B cell (primary cell): Measurements from ENCODE around the gene BTNL9. TPM values are rescaled to one million over a fixed set of nuclear protein-coding genes. Genes with fewer than 3 reads are reported as not detected.

Experiments
- ATAC-seq: fragments of 200-7000 bp; cut with Tn5 transposase; one replicate; pipeline ENCODE4 v1.10.0; 2021; ENCODE audit warnings: low read depth, mild to moderate bottlenecking, moderate number of reproducible peaks, moderate library complexity
- CTCF ChIA-PET: fragments of 350-600 bp; sonication (Branson Sonifier 250); formaldehyde crosslinking; loops from one replicate; lab custom pipeline; 2021; ENCODE audit warnings: antibody characterized with exemption, inconsistent platforms; lab: Charles Lee
- POLR2A ChIA-PET: fragments of 350-600 bp; sonication (Branson Sonifier 250); formaldehyde crosslinking; loops from one replicate; lab custom pipeline; 2021; ENCODE audit warnings: antibody characterized with exemption; lab: Charles Lee
- DNase-seq: peaks from one replicate; pipeline ENCODE4 v3.0.0; 2013
- H2AFZ ChIP-seq: 2 replicates; pipeline ENCODE4 v1.6.1; 2012; ENCODE audit warnings: mild to moderate bottlenecking, low read depth, low read length; ENCODE audit not compliant: insufficient read depth, poor library complexity, severe bottlenecking
- H3K27ac ChIP-seq, 2 donors: 1 replicate in 1 of 2; 2 replicates in 1 of 2; pipeline ENCODE4 v1.5.1; 2012 to 2013; ENCODE audit warnings: low read length in 2 of 2, mild to moderate bottlenecking in 2 of 2, moderate library complexity in 1 of 2
- H3K27me3 ChIP-seq, 4 experiments: fragments of 200-600 bp in 1 of 4; sonication (generic) in 1 of 4; replicated peaks in 1 of 4; 1 replicate in 2 of 4; 2 replicates in 2 of 4; pipeline versions ENCODE4 v1.6.1 to v1.7.0; 2013 to 2016; ENCODE audit warnings: low read length in 3 of 4, mild to moderate bottlenecking in 2 of 4, mixed read lengths in 1 of 4, moderate library complexity in 1 of 4; ENCODE audit not compliant: insufficient read depth in 4 of 4, control insufficient read depth in 3 of 4; ENCODE audit errors: control extremely low read depth in 1 of 4
- H3K36me3 ChIP-seq, 2 experiments: replicated peaks in 1 of 2; 1 replicate in 1 of 2; 2 replicates in 1 of 2; pipeline versions ENCODE4 v1.6.1 to v1.7.1; 2013; ENCODE audit warnings: low read length in 1 of 2; ENCODE audit not compliant: insufficient read depth in 2 of 2, control insufficient read depth in 1 of 2; ENCODE audit errors: control extremely low read depth in 1 of 2, extremely low read depth in 1 of 2
- H3K4me1 ChIP-seq, 2 donors: fragments of 200-600 bp in 1 of 2; sonication (generic) in 1 of 2; 1 replicate in 1 of 2; 2 replicates in 1 of 2; pipeline versions ENCODE4 v1.5.1 to v1.6.1; 2013 to 2017; ENCODE audit warnings: low read length in 2 of 2; ENCODE audit not compliant: control insufficient read depth in 2 of 2, insufficient read depth in 2 of 2
- H3K4me2 ChIP-seq: replicated peaks from 2 replicates; pipeline ENCODE3; 2012; ENCODE audit warnings: mild to moderate bottlenecking, low read depth, low read length; ENCODE audit not compliant: poor library complexity, severe bottlenecking
- H3K4me3 ChIP-seq, 5 experiments: fragments of 200-600 bp in 1 of 5; sonication (generic) in 1 of 5; 1 replicate in 3 of 5; 2 replicates in 2 of 5; pipeline versions ENCODE4 v1.5.1 to v1.7.0; 2011 to 2016; ENCODE audit warnings: low read length in 4 of 5, mild to moderate bottlenecking in 4 of 5, low read depth in 2 of 5, control low read depth in 1 of 5, moderate library complexity in 1 of 5; ENCODE audit not compliant: insufficient read depth in 1 of 5; ENCODE audit errors: control extremely low read depth in 1 of 5, extremely low read depth in 1 of 5
- H3K79me2 ChIP-seq: fragments of 200-600 bp; sonication (generic); one replicate; pipeline ENCODE4 v1.6.0; 2016; ENCODE audit warnings: low read length; ENCODE audit not compliant: control insufficient read depth, insufficient read depth
- H3K9ac ChIP-seq: fragments of 200-600 bp; sonication (generic); 2 replicates; pipeline ENCODE4 v1.6.1; 2017; ENCODE audit warnings: mild to moderate bottlenecking, low read length, moderate library complexity
- H3K9me3 ChIP-seq, 3 donors: one replicate each; pipeline versions ENCODE4 v1.6.1 to v1.7.1; 2013; ENCODE audit warnings: low read length in 2 of 3; ENCODE audit not compliant: control insufficient read depth in 2 of 3, insufficient read depth in 1 of 3; ENCODE audit errors: control extremely low read depth in 1 of 3
- H4K20me1 ChIP-seq: 2 replicates; pipeline ENCODE4 v1.6.0; 2012; ENCODE audit warnings: mild to moderate bottlenecking, low read length; ENCODE audit not compliant: insufficient read depth, control insufficient read depth, poor library complexity, severe bottlenecking
- H3K27ac Mint-ChIP-seq: one replicate; pipeline ENCODE4 v1.8.0; 2021; ENCODE audit warnings: mixed read lengths
- H3K27me3 Mint-ChIP-seq: one replicate; pipeline ENCODE4 v1.8.0; 2021; ENCODE audit warnings: mixed read lengths
- H3K4me1 Mint-ChIP-seq: one replicate; pipeline ENCODE4 v1.8.0; 2021; ENCODE audit warnings: mixed read lengths
- H3K4me3 Mint-ChIP-seq: one replicate; pipeline ENCODE4 v1.8.0; 2021; ENCODE audit warnings: mixed read lengths
- H3K9me3 Mint-ChIP-seq: one replicate; pipeline ENCODE4 v1.8.0; 2022; ENCODE audit warnings: mixed read lengths; ENCODE audit not compliant: insufficient read depth
- EZH2 ChIP-seq: IDR thresholded peaks from 2 replicates; pipeline ENCODE4 v1.6.1; 2012; ENCODE audit warnings: borderline replicate concordance, low read depth, mild to moderate bottlenecking, moderate library complexity, low read length; ENCODE audit not compliant: insufficient read depth, poor library complexity, severe bottlenecking
- WGBS: methylation state at CpG from one replicate; pipeline ENCODE4 v1.1.5; 2013; ENCODE audit warnings: missing lambda C conversion rate; ENCODE audit not compliant: insufficient coverage; 5-methylcytosine and 5-hydroxymethylcytosine counted together
- intact Hi-C: fragments of 100-400 bp; cut with micrococcal nuclease; formaldehyde crosslinking; loops from one replicate; pipeline ENCODE4 v1.10.0; 2022
- polyA plus RNA-seq: library from polyadenylated mRNA; depleted of rRNA; stranded (reverse); fragments of >200 nt; gene quantifications from 2 replicates; pipeline ENCODE4 v1.2.3, GENCODE V29; 2012
- total RNA-seq, 2 donors: library from RNA; stranded (reverse); fragments of 120-200 nt in 1 of 2; gene quantifications; 1 replicate in 1 of 2; 2 replicates in 1 of 2; pipeline versions ENCODE4 v1.2.3 to v1.2.4, GENCODE V29; 2013 to 2022
- TF ChIP-seq, protein P1 (sequence below): fragments of 200-600 bp; IDR thresholded peaks from one replicate; pipeline ENCODE4 v1.8.0; 2022; ENCODE audit warnings: antibody characterized with exemption, mild to moderate bottlenecking

BTNL9 gene
- total and polyA plus RNA-seq, 2 donors (not counting 1 experiment from before 2014, with no cell fraction given): 40.7 to 173 TPM

DNA sequence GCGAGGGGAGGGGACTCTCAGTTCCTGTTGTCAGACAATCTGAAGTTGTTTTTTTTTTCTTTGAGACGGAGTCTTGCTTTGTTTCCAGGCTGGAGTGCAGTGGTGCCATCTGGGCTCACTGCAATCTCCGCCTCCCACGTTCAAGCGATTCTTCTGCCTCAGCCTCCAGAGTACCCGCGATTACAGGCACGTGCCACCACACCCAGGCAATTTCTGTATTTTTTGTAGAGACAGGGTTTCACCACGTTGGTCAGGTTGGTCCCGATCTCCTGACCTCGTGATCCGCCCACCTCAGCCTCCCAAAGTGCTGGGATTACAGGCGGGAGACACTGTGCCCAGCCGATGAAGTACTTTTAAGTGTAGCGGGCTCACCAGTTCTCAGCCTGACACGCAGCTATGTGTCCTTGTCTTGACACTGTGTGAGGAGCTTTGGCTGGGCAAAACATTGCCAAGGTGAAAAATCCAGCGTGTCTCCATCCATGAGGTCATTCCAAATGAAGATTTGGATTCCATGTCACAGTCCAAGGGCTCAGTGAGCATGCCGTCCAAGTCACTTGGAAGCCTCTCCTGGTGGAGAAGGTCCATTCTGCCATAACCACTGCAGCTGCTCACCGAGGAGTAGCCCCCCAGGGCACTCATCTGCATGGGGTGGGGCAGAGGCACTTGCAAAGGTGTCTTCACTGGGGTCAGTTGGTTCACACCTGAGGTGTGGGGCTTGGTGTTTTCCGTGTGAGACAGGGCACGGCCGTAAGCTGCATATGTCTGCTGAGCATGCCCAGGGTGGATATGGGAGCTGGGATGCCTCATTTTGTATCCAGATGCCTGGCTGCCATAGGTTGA, 58.9 kb downstream of the BTNL9 start:
- no peaks in the 10 kb centered on the region for H3K79me2 ChIP-seq
- H3K27me3 ChIP-seq: peaks cover 0 to 23% (median 11%) of the 10 kb centered on the region in 4 experiments
- no peak overlapping the region for H3K9ac ChIP-seq
- no peak overlapping the region for H3K27ac ChIP-seq
- ATAC-seq: no peak
- Mint-ChIP-seq H3K4me3 (peak overlapping the region; percentile 53), H3K9me3 (no peaks in the 10 kb centered on the region), H3K4me1 (peaks cover 16% of the 10 kb centered on the region), H3K27ac (peak overlapping the region; percentile 59), H3K27me3 (peaks cover 18% of the 10 kb centered on the region)
- POLR2A ChIA-PET: interaction anchor here (0.6 kb wide), 1 partner anchor 163 kb away, joined by 9 read pairs; no protein-coding TSS in a partner anchor
- H3K4me2 ChIP-seq: no peak overlapping the region
- no peak overlapping the region for H3K4me3 ChIP-seq
- H2AFZ ChIP-seq: no peak overlapping the region
- CTCF ChIA-PET: interaction anchor here (1.3 kb wide), 1 partner anchor 235 kb away, joined by 5 read pairs; no protein-coding TSS in a partner anchor
- no peaks in the 10 kb centered on the region for H3K36me3 ChIP-seq
- DNase-seq: no peak
- H3K4me1 ChIP-seq: no peaks in the 10 kb centered on the region
- TF ChIP-seq EZH2: no peak
- TF ChIP-seq, protein P1, sequence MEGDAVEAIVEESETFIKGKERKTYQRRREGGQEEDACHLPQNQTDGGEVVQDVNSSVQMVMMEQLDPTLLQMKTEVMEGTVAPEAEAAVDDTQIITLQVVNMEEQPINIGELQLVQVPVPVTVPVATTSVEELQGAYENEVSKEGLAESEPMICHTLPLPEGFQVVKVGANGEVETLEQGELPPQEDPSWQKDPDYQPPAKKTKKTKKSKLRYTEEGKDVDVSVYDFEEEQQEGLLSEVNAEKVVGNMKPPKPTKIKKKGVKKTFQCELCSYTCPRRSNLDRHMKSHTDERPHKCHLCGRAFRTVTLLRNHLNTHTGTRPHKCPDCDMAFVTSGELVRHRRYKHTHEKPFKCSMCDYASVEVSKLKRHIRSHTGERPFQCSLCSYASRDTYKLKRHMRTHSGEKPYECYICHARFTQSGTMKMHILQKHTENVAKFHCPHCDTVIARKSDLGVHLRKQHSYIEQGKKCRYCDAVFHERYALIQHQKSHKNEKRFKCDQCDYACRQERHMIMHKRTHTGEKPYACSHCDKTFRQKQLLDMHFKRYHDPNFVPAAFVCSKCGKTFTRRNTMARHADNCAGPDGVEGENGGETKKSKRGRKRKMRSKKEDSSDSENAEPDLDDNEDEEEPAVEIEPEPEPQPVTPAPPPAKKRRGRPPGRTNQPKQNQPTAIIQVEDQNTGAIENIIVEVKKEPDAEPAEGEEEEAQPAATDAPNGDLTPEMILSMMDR: no peak
- intact Hi-C loops: no loop called here
- peaks cover 0 to 18% (median 3%) of the 10 kb centered on the region in 3 donors for H3K9me3 ChIP-seq
- WGBS: 26% methylated on average over 20 of the region's 22 CpGs
- H4K20me1 ChIP-seq: no peaks in the 10 kb centered on the region

DNA sequence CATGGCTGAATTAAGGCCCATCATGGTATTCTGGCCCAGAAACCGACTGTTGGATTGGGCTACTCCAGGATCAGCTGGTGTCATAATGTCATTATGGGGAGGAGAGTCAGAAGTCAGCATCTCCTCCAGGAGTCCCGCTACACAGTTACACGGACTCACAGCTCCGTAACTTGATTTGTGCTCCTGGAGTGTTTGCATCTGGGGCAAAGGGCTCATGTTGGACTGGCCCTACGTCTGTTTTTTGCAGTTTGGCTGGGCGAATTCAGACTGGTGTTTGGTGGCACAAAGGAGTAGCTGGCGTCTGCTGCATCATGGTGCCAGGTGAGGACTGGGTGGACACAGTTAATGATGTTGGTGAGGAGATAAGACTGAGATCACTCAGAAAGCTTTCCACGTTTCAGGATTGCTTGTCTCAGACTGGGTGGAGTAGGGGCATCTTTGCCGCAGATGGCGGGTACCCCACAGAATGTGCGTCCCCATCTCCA, 59.6 kb downstream of the BTNL9 start:
- TF ChIP-seq EZH2: no peak
- TF ChIP-seq, protein P1: no peak
- Mint-ChIP-seq H3K4me1 (peaks cover 20% of the 10 kb centered on the region), H3K4me3 (peak overlapping the region; percentile 53), H3K27ac (peak overlapping the region; percentile 59), H3K27me3 (peaks cover 23% of the 10 kb centered on the region), H3K9me3 (no peaks in the 10 kb centered on the region)
- Histone ChIP-seq H2AFZ (no peak overlapping the region), H3K36me3 (no peaks in the 10 kb centered on the region), H3K27me3 (peaks cover 0 to 30% (median 12%) of the 10 kb centered on the region in 4 experiments), H3K4me1 (peaks cover 0 to 3% of the 10 kb centered on the region in 2 donors), H3K4me3 (no peak overlapping the region), H3K4me2 (no peak overlapping the region), H3K9me3 (peaks cover 0 to 22% (median 3%) of the 10 kb centered on the region in 3 donors), H3K9ac (no peak overlapping the region), H4K20me1 (no peaks in the 10 kb centered on the region), H3K27ac (no peak overlapping the region), H3K79me2 (no peaks in the 10 kb centered on the region)
- CTCF ChIA-PET: interaction anchor here (0.6 to 1.3 kb wide), 4 partner anchors 20 to 319 kb away, joined by 3 to 5 read pairs (median 3); no protein-coding TSS in a partner anchor
- POLR2A ChIA-PET: interaction anchor here (0.6 kb wide), 1 partner anchor 163 kb away, joined by 9 read pairs; no protein-coding TSS in a partner anchor
- DNase-seq (no peak), ATAC-seq (no peak)
- WGBS: 66% methylated on average over 6 of the region's 11 CpGs
- intact Hi-C loops: loop anchor here (10.0 kb wide), 1 partner anchor 55 kb away; no protein-coding TSS in a partner anchor
